ENCODE measurements around the gene DAP.

Gene DAP

GRCh38 chr5:10709409-10709808 lies 51.6 kb downstream of the DAP start:
- Histone ChIP-seq H3K27me3 (no peaks in the 10 kb centered on the region), H3K9me3 (replicated peaks in 1 of 11) (peaks cover 0 to 7% (median 0%) of the 10 kb centered on the region in 11 experiments; a peak in 2 of 22 replicates), H3K4me1 (peaks cover 19 to 42% (median 33%) of the 10 kb centered on the region in 10 experiments), H4K20me1 (peaks cover 5 to 93% (median 59%) of the 10 kb centered on the region in 11 experiments; a peak in 18 of 22 replicates), H3K4me2 (no peak overlapping the region), H3K36me3 (peaks cover 39 to 78% (median 61%) of the 10 kb centered on the region in 11 experiments), H3K9ac (no peak overlapping the region), H3K27ac (no peak overlapping the region), H3K4me3 (no peak overlapping the region)
- TF ChIP-seq Cebpa-rat (IDR thresholded peaks at IDR 0.05): no peak

- no peak overlapping the region for H3K4me3 ChIP-seq
- peaks cover 0 to 4% (median 0%) of the 10 kb centered on the region in 11 experiments; a peak in 2 of 22 replicates for H3K9me3 ChIP-seq (replicated peaks in 1 of 11)
- peaks cover 33 to 73% (median 55%) of the 10 kb centered on the region in 11 experiments for H3K36me3 ChIP-seq
- no peaks in the 10 kb centered on the region for H3K27me3 ChIP-seq
- H3K4me1 ChIP-seq: peaks cover 30 to 53% (median 44%) of the 10 kb centered on the region in 10 experiments
- no peak overlapping the region for H3K27ac ChIP-seq
- TF ChIP-seq Cebpa-rat (IDR thresholded peaks at IDR 0.05): no peak
- H3K9ac ChIP-seq: no peak overlapping the region
- no peak overlapping the region for H3K4me2 ChIP-seq
- H4K20me1 ChIP-seq: peaks cover 10 to 95% (median 60%) of the 10 kb centered on the region in 11 experiments; a peak in 18 of 22 replicates
Observed at GRCh38 chr5:10708189-10708944, 52.7 kb downstream of the DAP start.

- H3K4me1 ChIP-seq: peaks cover 37 to 62% (median 53%) of the 10 kb centered on the region in 10 experiments
- H4K20me1 ChIP-seq: peaks cover 10 to 98% (median 59%) of the 10 kb centered on the region in 11 experiments; a peak in 18 of 22 replicates
- H3K4me3 ChIP-seq: no peak overlapping the region
- no peaks in the 10 kb centered on the region for H3K27me3 ChIP-seq
- H3K4me2 ChIP-seq: peak overlapping the region in 10 of 11 experiments; percentile 17 to 88 (median 63); a peak in 15 of 22 replicates
- H3K9ac ChIP-seq: no peak overlapping the region
- no peaks in the 10 kb centered on the region for H3K9me3 ChIP-seq (replicated peaks in 1 of 11)
- no peak for TF ChIP-seq Cebpa-rat (IDR thresholded peaks at IDR 0.05)
- no peak overlapping the region; a peak in 1 of 22 replicates for H3K27ac ChIP-seq
- H3K36me3 ChIP-seq: peaks cover 30 to 73% (median 51%) of the 10 kb centered on the region in 11 experiments
Observed at GRCh38 chr5:10707198-10708142, 53.6 kb downstream of the DAP start.

GRCh38 chr5:10706326-10706725 lies 54.7 kb downstream of the DAP start:
- Histone ChIP-seq H3K9me3 (replicated peaks in 1 of 11) (no peaks in the 10 kb centered on the region), H4K20me1 (peaks cover 10 to 98% (median 57%) of the 10 kb centered on the region in 11 experiments; a peak in 18 of 22 replicates), H3K4me1 (peaks cover 37 to 71% (median 61%) of the 10 kb centered on the region in 10 experiments), H3K27me3 (no peaks in the 10 kb centered on the region), H3K36me3 (peaks cover 28 to 71% (median 47%) of the 10 kb centered on the region in 11 experiments), H3K9ac (no peak overlapping the region), H3K4me2 (peak overlapping the region in 9 of 11 experiments; percentile 55 to 88 (median 78); a peak in 15 of 22 replicates), H3K4me3 (no peak overlapping the region), H3K27ac (peak overlapping the region in 1 of 11 experiments; percentile 73; a peak in 1 of 22 replicates)
- no peak for TF ChIP-seq Cebpa-rat (IDR thresholded peaks at IDR 0.05)

GRCh38 chr5:10705747-10706146 lies 55.3 kb downstream of the DAP start:
- Histone ChIP-seq H3K27ac (peak overlapping the region in 7 of 11 experiments; percentile 44 to 78 (median 69); a peak in 11 of 22 replicates), H3K4me1 (peaks cover 40 to 76% (median 66%) of the 10 kb centered on the region in 10 experiments), H3K27me3 (no peaks in the 10 kb centered on the region), H4K20me1 (peaks cover 15 to 98% (median 56%) of the 10 kb centered on the region in 11 experiments; a peak in 19 of 22 replicates), H3K9ac (peak overlapping the region in 2 of 11 experiments; percentile 17 to 54; a peak in 2 of 22 replicates), H3K4me3 (no peak overlapping the region), H3K4me2 (peak overlapping the region; percentile 71 to 88 (median 79); a peak in 20 of 22 replicates), H3K36me3 (peaks cover 22 to 70% (median 44%) of the 10 kb centered on the region in 11 experiments; a peak in 21 of 22 replicates), H3K9me3 (replicated peaks in 1 of 11) (no peaks in the 10 kb centered on the region)
- TF ChIP-seq Cebpa-rat (IDR thresholded peaks at IDR 0.05): no peak

- Histone ChIP-seq H4K20me1 (peaks cover 16 to 98% (median 56%) of the 10 kb centered on the region in 11 experiments; a peak in 20 of 22 replicates), H3K4me1 (peaks cover 47 to 83% (median 72%) of the 10 kb centered on the region in 10 experiments), H3K4me2 (peak overlapping the region; percentile 71 to 88 (median 79)), H3K27me3 (no peaks in the 10 kb centered on the region), H3K36me3 (peaks cover 18 to 70% (median 40%) of the 10 kb centered on the region in 11 experiments; a peak in 21 of 22 replicates), H3K9ac (peak overlapping the region in 5 of 11 experiments; percentile 2 to 54 (median 30); a peak in 8 of 22 replicates), H3K9me3 (replicated peaks in 1 of 11) (no peaks in the 10 kb centered on the region), H3K27ac (peak overlapping the region in 9 of 11 experiments; percentile 44 to 78 (median 61); a peak in 18 of 22 replicates), H3K4me3 (peak overlapping the region in 3 of 10 experiments; percentile 3 to 25 (median 5); a peak in 2 of 20 replicates)
- TF ChIP-seq Cebpa-rat (IDR thresholded peaks at IDR 0.05): no peak
Observed at GRCh38 chr5:10704949-10705621, 55.9 kb downstream of the DAP start.

GRCh38 chr5:10703676-10704075 lies 57.4 kb downstream of the DAP start:
- H3K9ac ChIP-seq: peak overlapping the region in 2 of 11 experiments; percentile 13 to 32; a peak in 2 of 22 replicates
- no peak for TF ChIP-seq Cebpa-rat (IDR thresholded peaks at IDR 0.05)
- no peaks in the 10 kb centered on the region for H3K9me3 ChIP-seq (replicated peaks in 1 of 11)
- no peak overlapping the region for H3K4me3 ChIP-seq
- H3K4me2 ChIP-seq: peak overlapping the region; percentile 71 to 88 (median 79)
- peaks cover 59 to 90% (median 79%) of the 10 kb centered on the region in 10 experiments for H3K4me1 ChIP-seq
- H4K20me1 ChIP-seq: peaks cover 28 to 98% (median 56%) of the 10 kb centered on the region in 11 experiments; a peak in 20 of 22 replicates
- H3K27me3 ChIP-seq: no peaks in the 10 kb centered on the region
- H3K36me3 ChIP-seq: peaks cover 8 to 70% (median 37%) of the 10 kb centered on the region in 11 experiments; a peak in 19 of 22 replicates
- H3K27ac ChIP-seq: peak overlapping the region in 8 of 11 experiments; percentile 7 to 78 (median 58); a peak in 11 of 22 replicates

Measured in BLaER1 treated with 17β-estradiol and CSF1 and Interleukin-3, amounts not matched to agents 10 nM and 100 nM (cell line).